Activated CD4-positive, alpha-beta T cell treated with anti-CD3 and anti-CD28 coated beads, Interleukin-10, Interleukin-2, amounts not matched to agents 100 ng/mL and 50 ng/mL, durations not matched to agents 16 hours and 8 hours (primary cell): ENCODE data around the gene PHC1.
"Not testable (repeated sequence)": the region's sequence is repeated elsewhere in the genome, so short reads cannot be mapped to it uniquely, and the experiment has no call there.

Experiments used
- DNase-seq: peaks from one replicate; pipeline ENCODE4 v3.0.0-alpha.2; 2020

Gene PHC1

DNA sequence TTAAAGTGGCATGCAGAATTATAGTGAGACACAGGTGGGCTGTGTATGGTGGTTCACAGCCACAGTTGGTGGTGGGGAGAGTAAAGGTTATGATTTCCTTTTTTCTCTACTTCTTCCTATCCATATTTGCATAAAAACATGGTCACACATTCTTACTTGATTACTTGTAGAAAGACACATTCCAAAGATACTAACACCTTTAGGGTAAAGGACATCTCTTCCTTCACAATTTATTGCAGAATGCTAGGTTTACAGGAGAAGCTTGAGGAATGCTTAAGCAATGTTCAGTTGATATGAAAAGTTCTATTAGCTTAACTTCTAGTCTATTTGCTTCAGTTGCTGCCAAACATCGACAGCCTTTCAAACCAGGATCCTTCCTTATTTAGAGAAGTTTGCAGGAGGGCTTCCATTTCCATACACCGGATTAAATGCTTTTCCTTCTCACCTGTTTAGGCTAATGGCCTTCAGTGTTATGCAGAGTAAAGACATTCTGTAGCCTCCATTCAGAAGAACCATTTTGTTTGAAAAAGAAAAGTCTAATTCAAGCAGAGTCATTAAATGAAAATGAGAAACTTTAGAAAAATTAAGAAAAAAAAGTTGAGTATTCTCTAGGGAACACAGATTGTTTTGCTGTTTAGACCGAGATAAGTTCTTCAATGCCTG is 2.6 kb upstream of the PHC1 start:
- DNase-seq: no peak

DNA sequence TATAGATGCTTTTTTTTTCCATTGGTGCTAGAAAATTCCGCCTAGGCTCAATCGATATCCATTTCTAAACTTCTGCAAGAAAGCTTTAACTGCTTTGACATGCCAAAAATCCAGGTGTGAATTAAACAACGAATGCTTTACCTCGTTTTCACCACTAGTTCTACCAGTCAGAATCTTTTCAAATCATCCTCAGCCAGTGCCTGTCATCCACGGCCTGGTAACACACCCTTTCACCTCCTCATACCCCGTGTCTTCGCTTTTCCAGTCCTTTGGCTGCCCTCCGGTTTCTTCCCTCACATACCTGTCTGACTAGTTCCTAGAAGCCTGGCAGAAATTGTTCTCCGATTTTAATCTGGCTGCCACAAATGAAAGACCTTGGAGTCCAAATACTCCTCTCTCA is 1.4 kb upstream of the PHC1 start:
- peak; percentile 3 for DNase-seq

DNA sequence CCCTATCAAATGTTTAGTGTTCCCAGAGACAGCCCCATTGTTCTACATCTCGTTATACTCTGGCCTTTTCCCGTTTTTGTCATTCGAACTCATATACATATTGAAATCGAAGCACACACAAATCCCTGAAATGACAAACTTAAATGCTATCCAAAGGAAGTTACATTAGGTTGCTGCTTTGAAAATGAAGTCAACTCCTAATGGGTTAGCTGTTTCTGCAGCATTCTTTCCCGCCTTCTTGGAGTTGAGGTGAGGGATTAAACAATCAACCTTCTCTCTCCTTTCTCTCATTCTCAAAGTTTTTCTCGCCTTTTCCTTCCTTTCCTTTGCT is 642 bp upstream of the PHC1 start:
- DNase-seq: no peak

DNA sequence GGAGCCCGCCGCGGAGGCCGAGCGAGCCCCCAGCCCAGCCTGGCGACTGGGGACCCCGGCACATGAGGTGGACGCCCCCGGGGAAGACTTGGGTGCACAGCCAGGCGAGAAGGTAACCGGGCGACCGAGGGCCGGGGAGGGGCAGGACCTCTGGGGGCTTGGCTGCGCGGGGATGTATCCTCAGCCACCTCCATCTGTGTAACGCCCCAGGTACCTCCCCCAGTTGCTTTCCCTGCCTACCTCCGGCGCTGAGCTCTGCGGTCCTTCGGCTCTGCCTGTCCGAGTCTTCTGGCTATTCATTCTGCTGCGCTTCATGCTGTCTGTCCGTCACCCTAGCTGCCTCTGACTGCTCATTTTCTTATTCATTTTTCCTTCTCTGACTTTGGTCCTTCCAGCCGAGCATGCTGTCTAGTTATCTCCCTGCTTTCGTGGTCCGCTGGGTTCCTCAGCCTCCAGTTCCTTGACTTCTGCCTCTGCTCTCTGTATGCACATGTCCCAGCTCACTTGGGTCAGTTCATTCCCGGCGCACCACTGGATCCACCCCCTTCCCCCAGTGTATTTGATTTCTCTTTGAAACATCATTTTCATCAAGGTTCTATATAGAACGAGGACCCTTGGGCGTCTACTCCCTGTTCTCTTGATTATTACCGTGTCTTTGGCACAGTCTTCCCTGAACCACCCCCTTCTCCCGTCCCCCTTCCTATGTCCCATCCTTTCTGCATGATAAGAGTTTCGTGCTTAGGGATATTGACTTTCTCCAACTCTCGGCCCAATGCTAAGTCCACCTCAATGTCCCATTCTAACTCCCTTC is 612 bp downstream of the PHC1 start:
- DNase-seq: peak; percentile 52

DNA sequence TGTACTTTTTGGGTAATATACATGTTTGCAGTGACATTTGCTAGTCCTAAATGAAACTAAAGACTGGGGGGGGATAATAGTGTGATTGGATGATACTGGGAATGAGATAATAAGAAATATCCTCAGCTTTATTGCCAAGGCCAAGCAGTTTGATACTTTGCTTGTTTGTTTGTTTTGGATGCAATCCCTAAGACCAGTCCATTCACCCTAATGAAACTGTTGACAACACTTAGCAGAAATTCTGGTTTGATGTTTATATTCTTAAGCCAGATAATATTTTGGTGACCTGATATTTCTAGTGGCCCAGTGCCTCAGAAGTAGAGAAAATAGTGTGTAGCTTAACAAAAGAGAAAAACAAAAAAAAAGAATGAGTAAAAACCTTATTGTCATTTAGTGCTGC is 1.8 kb downstream of the PHC1 start:
- no peak for DNase-seq

DNA sequence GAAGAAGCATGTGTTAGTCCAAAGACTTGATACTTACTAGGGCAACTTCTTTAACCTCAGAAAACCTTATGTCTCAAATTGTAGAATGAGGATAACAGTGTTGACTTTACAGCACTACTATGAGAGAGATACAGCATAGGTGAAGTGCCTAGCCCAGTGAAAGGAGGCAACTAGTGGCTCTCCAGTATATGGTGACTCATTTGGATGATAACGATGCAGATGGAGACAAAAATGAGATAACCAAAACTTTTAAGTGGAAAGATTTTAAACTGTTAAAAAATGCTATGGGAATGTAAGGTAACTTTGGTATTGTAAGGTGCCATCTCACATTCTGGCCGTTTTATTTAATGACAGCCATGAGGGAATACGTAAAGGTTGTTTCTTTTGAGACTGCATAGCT is 2.7 kb downstream of the PHC1 start:
- no peak for DNase-seq

DNA sequence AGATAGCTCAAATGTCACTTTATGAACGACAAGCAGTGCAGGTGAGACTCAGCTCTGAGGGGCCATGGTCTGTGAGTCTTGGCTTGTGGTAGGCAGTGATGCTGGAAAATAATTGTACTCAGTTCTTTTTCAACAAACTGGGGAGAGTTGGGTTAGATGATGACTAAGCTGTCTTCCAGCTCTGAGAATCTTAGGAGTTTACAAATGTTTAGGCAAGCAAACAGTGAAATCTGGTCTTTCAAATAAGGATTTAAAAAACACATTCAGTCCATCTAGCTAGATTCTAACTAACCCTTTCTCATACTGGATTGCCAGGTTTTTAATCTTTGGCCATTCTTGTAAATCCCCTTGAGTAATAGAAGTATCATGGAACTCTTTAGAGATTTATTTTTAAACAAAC is 3.4 kb downstream of the PHC1 start:
- no peak for DNase-seq

DNA sequence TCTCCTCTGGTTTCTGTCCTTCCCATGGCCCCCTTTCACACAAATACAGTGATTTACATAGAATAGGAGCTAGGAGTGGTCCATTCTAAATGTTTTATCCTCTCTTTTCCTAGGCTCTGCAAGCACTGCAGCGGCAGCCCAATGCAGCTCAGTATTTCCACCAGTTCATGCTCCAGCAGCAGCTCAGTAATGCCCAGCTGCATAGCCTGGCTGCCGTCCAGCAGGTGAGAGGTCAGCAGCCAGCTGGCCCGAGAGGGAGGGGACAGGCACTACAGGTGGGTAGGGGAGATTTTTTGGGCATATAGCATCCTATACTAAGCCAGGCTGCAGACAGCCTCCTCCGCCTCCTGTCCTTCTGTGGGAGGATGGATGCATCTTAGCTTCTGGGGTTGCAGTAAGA is 5.3 kb downstream of the PHC1 start:
- DNase-seq: not testable (repeated sequence)

DNA sequence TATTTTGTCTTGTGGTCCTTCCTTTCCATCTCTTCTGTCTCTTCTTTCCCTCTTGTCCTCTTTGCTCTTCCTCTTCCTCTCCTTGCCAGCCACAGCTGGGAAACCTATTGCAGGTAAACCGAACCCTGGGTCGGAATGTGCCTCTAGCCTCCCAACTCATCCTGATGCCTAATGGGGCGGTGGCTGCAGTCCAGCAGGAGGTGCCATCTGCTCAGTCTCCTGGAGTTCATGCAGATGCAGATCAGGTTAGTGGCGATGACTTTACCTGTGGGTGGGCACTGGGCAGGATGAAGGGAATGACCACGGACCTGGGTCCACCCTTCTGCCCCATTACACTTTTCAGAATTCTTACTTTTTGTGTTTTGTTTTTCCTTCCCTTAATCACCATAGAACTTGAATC is 8.2 kb downstream of the PHC1 start:
- DNase-seq: no peak

DNA sequence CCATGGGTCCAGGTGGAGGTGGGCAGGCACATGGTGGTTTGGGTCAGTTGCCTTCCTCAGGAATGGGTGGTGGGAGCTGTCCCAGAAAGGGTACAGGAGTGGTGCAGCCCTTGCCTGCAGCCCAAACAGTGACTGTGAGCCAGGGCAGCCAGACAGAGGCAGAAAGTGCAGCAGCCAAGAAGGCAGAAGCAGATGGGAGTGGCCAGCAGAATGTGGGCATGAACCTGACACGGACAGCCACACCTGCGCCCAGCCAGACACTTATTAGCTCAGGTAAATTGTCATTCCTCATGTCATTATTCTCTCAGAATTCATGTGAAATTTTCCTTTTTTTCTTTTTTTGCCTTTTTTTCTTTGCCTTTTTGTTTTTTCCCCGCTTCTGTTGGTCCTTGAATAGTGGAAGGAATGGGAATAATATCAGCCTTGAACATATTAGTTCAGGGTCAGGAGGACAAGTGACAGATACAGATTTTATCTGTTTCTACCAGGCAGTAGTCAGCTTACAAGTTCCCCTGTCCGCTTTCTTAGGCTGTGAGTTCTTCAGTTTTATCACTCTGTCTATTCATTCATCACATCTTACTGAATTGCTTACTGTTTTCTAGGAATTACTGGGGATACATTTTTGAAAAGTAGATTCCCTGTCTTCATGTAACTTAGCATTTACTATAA is 16.5 kb downstream of the PHC1 start:
- not testable (repeated sequence) for DNase-seq

DNA sequence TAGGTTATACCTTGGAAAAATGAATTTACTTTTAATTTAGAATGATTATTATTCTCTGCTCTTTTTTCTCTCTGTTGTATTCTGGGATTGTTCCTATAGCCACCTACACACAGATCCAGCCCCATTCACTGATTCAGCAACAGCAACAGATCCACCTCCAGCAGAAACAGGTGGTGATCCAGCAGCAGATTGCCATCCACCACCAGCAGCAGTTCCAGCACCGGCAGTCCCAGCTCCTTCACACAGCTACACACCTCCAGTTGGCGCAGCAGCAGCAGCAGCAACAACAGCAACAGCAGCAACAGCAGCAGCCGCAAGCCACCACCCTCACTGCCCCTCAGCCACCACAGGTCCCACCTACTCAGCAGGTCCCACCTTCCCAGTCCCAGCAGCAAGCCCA is 18.2 kb downstream of the PHC1 start:
- not testable (repeated sequence) for DNase-seq

DNA sequence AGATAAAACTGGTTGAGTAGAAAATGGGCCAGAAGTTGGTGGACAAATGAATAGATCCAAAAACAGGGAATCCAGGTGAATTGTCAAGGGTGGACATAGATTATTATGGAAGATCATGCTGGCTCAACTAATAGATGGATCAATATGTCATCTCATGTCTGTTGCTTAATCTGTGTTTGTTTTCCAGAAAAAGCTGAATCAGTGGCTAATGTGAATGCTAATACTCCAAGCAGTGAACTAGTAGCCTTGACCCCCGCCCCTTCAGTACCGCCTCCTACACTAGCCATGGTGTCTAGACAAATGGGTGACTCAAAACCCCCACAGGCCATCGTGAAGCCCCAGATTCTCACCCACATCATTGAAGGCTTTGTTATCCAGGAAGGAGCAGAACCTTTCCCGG is 19.8 kb downstream of the PHC1 start:
- not testable (repeated sequence) for DNase-seq

DNA sequence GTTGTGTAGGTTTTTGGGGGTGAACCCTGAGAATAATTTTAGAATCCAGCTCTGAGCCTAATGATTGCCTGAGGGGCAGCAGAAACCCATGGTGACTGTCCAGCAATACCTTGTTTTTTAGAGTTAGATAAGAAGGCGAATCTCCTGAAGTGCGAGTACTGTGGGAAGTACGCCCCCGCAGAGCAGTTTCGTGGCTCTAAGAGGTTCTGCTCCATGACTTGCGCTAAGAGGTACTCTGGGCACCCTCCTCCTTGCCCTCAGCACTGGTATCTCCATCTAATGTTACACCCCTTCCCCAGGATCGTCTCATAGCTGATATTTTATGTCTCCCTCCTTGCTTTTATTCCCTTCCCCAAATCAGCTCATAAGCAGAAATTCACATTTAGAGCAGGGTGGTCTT is 22.4 kb downstream of the PHC1 start:
- DNase-seq: no peak

DNA sequence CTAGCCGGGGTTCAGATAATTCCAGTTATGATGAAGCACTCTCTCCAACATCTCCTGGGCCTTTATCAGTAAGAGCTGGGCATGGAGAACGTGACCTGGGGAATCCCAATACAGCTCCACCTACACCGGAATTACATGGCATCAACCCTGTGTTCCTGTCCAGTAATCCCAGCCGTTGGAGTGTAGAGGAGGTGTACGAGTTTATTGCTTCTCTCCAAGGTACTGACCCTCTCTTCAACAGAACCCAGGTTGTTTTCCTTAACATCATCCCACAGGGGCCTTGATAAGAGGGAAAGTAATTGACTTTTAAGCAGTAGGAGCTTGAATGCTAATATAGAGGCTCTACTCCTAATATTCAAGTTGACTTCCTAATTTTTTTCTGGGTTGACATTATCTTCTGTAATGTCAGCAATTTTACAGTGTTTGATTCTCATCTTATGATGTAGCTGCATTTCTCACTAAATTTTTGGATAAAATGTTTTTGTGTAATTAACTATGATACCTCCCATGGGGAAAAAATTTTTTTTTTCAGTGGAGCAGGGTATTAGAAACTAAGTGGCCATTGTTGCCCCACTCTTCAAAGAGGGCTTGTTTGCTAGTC is 23.6 kb downstream of the PHC1 start:
- DNase-seq: not testable (repeated sequence)

DNA sequence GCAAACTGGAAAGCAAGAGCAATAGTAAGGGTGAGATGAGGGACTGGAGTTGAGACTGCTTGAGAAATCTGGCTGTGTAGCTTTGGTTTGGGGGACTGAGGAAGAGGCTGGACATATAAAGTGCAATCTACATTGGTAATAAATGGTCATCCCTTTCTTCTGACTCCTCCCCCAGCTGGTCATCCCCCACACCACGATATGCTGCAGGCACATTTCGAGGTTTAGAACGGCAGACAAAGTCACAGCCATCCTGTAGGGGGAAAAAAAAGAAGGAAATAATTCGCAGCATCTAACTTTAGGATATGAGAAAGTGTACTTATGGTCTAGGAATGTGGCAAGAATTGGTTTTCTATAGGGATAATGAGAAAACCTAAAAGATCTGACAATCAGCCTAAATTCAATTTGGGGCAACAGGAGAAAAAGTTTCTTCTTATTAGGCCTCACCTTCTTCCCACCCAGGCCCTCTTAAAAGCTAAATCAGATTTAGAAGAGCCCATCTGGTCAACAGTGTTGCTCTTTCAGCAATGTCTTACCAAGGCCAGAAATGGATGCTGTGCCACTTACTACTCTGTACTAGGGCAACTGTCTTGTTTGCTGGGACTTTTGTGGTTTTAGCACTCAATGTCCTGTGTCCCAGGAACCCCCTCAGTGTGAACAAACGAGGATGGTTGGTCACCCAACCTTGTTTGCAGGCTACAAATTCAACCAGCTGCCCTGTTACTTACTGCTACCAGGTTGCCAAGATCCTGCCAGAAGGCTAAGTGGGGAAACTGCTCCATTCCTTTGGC is 27.6 kb downstream of the PHC1 start:
- DNase-seq: no peak

DNA sequence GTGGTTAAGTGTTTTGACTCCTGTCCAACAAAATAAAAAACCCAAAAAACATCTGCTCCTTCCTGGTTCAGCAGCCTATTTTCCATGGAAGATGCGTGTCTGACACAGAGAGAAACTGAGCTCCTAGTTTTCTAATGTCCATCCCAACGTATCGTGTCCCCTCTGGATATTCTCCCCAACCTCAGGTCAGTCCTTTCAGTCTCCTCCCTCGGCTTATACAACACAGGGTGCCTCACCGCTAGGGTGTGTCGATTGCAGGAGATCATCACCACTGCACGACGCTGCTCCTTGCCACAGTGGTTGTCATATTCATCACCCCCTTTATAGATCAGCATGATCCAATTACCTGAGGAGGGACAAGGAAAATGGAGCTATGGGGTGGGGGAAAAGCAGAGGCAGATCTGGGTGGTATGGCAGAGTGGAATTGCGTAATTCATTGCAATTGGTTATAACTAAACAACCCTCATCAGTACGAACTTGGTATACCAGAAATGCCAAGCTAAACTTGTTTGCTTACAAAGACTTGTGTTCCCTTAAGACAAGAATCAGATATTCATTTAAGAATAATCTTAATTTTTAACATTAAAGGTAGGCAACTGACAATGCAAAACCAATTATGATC is 29.4 kb downstream of the PHC1 start:
- no peak for DNase-seq

DNA sequence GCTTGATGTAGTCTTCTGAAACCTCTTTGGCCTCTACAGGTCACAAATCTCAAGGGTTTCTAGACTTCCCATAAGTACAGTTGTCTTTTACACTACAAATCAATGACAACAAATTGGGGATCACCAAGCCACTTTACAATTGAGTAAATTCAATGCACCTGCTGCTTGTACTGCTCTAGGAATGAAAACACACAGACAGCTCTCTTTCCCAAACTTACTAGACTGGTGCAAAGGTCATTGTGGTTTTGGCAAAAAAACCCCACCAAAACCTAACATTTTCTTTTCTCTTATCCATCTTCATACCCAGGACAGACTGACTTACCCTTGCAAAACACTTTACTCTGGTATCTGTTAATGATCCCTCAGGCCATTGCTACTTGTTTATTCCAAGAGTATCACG is 32.4 kb downstream of the PHC1 start:
- DNase-seq: no peak

DNA sequence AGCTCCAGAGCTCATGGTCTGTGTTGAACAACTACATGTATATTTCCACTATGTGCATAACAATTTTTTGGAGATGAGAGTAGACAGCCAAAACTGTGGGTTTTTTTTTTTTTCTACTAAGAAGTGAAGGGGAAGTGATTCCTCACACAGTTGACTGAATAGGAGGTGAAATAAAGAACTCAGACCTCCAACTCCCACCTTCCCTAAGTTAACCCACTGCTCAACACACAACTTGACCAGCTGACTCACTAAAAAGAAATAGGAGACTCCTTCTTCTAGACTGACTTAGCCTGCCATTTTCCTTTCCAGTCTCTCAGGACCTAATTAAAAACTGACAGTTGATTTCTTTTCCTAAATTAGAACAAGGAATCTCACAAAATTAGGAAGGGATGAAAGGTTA is 33.4 kb downstream of the PHC1 start:
- no peak for DNase-seq

DNA sequence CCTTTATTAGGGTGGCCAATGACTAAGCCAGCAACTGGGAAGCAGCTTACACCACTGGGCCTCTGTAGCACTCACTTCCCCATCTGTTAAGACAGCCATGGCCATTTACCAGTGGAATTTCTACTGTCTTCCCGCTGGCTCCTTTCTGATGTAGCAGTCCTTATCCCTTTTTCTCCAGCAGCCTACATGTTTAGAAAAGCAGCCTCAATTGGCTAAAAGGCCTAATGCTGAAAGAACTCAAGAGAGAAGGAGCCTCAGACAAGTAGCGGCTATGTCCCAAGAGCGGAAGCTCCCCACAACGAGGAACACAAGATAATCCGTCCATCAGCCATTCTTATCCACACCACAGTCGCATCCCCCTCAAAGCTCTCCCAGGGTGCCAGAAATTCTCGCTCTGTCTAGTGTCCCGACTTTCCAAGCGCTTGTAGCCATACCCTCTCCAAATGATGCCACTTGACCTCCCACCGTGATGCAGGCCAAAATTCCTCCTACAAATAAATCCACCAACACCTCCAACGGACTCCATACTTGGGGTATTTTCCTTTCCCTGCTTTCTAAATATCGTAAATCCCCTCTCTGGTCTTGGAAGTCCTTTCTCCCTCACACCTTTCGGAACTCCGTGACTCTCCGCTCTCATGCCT is 34.5 kb downstream of the PHC1 start:
- DNase-seq: peak; percentile 27

DNA sequence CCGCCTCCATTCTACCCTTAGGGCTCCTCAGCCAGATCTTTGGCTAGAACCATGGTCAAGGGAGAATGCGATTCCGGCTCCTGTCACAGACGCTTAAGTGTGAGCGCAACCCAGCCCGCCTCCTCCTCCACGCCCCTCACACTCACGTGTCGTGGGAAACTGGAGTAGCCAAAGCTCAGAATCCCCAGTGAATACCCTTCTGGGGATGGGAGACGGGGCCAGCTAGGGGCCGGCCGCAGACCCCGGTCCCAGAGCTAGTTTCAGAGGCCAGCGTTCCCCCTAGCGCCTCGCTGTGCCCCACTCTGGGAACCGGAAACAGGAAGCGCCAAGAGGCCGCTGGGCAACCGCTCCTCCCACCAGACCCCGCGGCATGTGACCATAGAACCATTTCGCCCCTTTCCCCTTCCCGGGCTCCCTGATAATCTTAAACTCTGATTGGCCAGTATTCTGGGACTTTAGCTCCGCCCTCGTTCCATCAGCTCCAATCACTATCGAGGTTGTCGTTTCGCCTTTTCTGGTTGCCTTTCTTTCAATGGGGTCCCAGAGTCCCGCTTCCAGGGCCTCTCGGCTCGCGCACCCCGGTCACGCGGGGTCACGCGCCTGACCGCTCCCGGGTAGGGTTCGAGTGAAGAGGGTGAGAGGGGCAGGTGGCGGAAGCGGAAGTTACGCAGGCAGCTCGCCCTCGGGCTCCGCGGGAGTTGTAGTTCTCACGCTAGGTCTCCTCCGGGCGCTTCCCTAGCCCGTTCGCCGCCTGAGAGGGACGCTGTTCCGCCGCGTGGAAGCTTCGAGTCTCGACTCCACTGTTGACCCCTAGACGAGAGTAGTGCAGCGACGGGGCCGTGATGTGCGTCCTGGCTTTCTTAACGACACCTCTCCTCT is 35.3 kb downstream of the PHC1 start, which contains the start of gene M6PR:
M6PR (minus strand) TSS at position 304 of the 879 bp plus-strand sequence. CDS start 3,241 bp downstream, outside the sequence.
- peak; percentile 97 for DNase-seq

DNA sequence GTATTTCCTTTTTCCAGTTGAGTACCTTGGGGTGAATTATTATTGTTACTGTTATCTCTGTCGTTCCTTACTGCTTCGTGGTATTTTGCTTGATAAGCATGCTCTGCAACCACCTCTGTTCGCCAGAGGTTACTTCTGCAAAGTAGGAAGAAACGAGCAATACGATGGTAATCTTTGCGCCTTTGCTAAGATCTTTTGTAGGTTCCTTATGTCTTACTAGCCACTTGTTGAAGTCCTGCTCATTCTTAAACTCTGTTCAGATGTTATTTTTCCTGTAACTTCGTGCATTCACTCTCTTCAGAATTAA is 35.9 kb downstream of the PHC1 start:
- no peak for DNase-seq
